Measurements from ENCODE around the gene EGF.

EGF gene

DNA sequence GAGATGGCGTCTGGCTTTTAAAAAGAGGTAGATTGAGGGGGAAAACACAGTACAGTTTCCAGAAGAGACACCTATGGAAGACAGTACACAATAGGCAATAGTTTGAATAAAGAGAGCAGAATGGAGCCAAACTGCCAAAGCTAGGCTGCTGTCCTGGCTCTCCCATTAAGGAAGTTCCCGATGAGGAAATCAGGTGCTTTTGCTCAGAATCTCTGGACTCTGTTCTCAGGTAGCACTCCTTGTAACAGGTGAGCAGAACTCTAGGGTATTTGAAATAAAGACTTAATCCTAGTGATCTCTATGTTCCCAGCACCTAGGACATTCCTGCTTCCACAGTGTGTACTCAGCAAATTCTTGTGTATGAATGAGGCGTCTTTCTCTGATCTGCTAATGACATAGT lies 1.6 kb downstream of the EGF start:
- no peak overlapping the region for H4K8ac ChIP-seq (ENCODE audit: low read depth, low read length)
- no peak overlapping the region for H3K18ac ChIP-seq (ENCODE audit: low read length)
- H3K4me2 ChIP-seq (ENCODE audit: low read length): no peak overlapping the region
- no peaks in the 10 kb centered on the region for H3K27me3 ChIP-seq (ENCODE audit: insufficient read depth, low read length)
- no peak overlapping the region for H4K12ac ChIP-seq (ENCODE audit: low read depth, low read length)
- no peak overlapping the region for H3K14ac ChIP-seq (ENCODE audit: low read length)
- no peak overlapping the region for H3K23ac ChIP-seq (ENCODE audit: low read length)
- no peak for DNase-seq
- H3K36me3 ChIP-seq (ENCODE audit: control insufficient read depth in 1 of 2, insufficient read depth in 2 of 2, low read length in 2 of 2): no peaks in the 10 kb centered on the region
- peaks cover 2% of the 10 kb centered on the region for H3K79me1 ChIP-seq (ENCODE audit: low read length)
- H3K4ac ChIP-seq (ENCODE audit: low read depth, low read length): no peak overlapping the region
- no peak overlapping the region for H2BK5ac ChIP-seq (ENCODE audit: low read depth, low read length, poor library complexity)
- no peaks in the 10 kb centered on the region for H3K9me3 ChIP-seq (ENCODE audit: insufficient read depth, low read depth, low read length)
- no peak overlapping the region for H2BK12ac ChIP-seq (ENCODE audit: low read length)
- H2AFZ ChIP-seq (ENCODE audit: insufficient read depth, low read length, poor library complexity): no peak overlapping the region
- no peak overlapping the region for H3K27ac ChIP-seq (ENCODE audit: low read depth, low read length)
- H3K4me1 ChIP-seq (ENCODE audit: control insufficient read depth in 1 of 2, insufficient read depth in 2 of 2, low read length in 2 of 2): peaks cover 3 to 7% of the 10 kb centered on the region in 2 experiments
- no CpG with 5 or more reads among the region's 3 CpGs for WGBS (ENCODE audit: extremely low coverage, insufficient coverage, insufficient read length)
- no peak overlapping the region for H2AK5ac ChIP-seq (ENCODE audit: low read length)
- H4K91ac ChIP-seq (ENCODE audit: low read depth, low read length): no peak overlapping the region
- no peak overlapping the region for H3K4me3 ChIP-seq (ENCODE audit: low read depth, low read length)
- H2BK120ac ChIP-seq (ENCODE audit: insufficient read depth, low read length, poor library complexity): no peak overlapping the region
- H3K79me2 ChIP-seq (ENCODE audit: control insufficient read depth, insufficient read depth, low read length, poor library complexity): no peaks in the 10 kb centered on the region
- H3K9ac ChIP-seq (ENCODE audit: low read length): no peak overlapping the region

DNA sequence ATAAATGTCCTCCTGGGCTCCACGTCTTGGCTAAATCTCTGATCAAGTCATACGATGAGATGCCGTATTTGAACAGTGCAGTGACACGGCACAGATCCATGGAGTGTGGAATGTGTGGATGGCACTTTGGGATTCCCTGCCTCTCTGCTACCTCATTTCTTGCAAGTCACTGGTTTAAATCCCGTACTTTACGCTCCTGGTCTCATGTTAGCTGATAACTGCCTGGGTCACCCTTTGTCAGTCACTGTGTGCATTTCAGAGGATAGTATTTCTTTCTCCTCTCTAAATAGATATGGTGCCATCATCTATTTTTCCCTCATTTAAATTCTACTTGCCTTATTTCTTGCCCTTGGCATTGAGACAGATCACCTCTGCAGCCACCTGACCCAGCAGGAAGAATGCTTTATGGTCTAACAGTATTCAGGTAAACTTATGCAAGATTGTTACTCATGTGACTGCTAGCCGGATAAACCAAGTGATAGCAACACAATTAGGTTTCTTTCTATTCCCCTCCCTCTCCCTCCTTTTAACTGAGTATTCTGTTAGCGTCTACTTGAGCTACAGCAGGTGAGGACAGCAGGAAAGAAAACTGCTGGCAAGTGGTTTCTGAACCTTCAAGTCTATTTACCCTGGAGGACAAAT lies 2.8 kb downstream of the EGF start:
- Histone ChIP-seq H2AFZ (ENCODE audit: insufficient read depth, low read length, poor library complexity) (no peak overlapping the region), H3K9me3 (ENCODE audit: insufficient read depth, low read depth, low read length) (no peaks in the 10 kb centered on the region), H3K27me3 (ENCODE audit: insufficient read depth, low read length) (no peaks in the 10 kb centered on the region), H3K9ac (ENCODE audit: low read length) (no peak overlapping the region), H3K23ac (ENCODE audit: low read length) (no peak overlapping the region), H2BK12ac (ENCODE audit: low read length) (no peak overlapping the region), H2BK5ac (ENCODE audit: low read depth, low read length, poor library complexity) (no peak overlapping the region), H4K8ac (ENCODE audit: low read depth, low read length) (no peak overlapping the region), H3K4ac (ENCODE audit: low read depth, low read length) (no peak overlapping the region), H3K18ac (ENCODE audit: low read length) (no peak overlapping the region), H3K36me3 (ENCODE audit: control insufficient read depth in 1 of 2, insufficient read depth in 2 of 2, low read length in 2 of 2) (no peaks in the 10 kb centered on the region), H4K12ac (ENCODE audit: low read depth, low read length) (no peak overlapping the region), H2AK5ac (ENCODE audit: low read length) (no peak overlapping the region), H3K4me3 (ENCODE audit: low read depth, low read length) (no peak overlapping the region), H2BK120ac (ENCODE audit: insufficient read depth, low read length, poor library complexity) (no peak overlapping the region), H3K14ac (ENCODE audit: low read length) (no peak overlapping the region), H3K79me1 (ENCODE audit: low read length) (peaks cover 2% of the 10 kb centered on the region), H3K79me2 (ENCODE audit: control insufficient read depth, insufficient read depth, low read length, poor library complexity) (no peaks in the 10 kb centered on the region), H3K4me2 (ENCODE audit: low read length) (no peak overlapping the region), H3K27ac (ENCODE audit: low read depth, low read length) (no peak overlapping the region), H3K4me1 (ENCODE audit: control insufficient read depth in 1 of 2, insufficient read depth in 2 of 2, low read length in 2 of 2) (peaks cover 3 to 7% of the 10 kb centered on the region in 2 experiments), H4K91ac (ENCODE audit: low read depth, low read length) (no peak overlapping the region)
- no peak for DNase-seq
- WGBS (ENCODE audit: extremely low coverage, insufficient coverage, insufficient read length): no CpG with 5 or more reads among the region's 8 CpGs

DNA sequence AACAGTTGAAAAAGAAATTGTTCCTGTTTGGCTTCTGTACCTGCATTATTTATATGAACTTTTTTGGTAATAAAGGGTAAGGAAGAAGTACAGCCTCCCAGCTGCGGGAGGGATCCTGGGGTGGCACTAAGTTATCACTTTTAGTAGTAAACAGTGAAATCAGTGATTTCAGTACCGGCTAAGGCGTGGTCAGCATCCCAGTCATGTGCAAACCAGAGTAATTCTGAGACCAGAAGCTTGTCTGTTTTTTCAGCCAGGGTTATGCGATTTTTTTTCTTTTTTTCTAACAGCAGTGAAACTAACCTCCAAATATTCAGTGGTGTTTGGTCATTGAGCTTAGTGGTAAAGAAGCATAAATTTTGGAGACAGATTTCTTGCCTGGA lies 3.3 kb downstream of the EGF start:
- H4K91ac ChIP-seq (ENCODE audit: low read depth, low read length): no peak overlapping the region
- WGBS (ENCODE audit: extremely low coverage, insufficient coverage, insufficient read length): no CpG with 5 or more reads among the region's 4 CpGs

DNA sequence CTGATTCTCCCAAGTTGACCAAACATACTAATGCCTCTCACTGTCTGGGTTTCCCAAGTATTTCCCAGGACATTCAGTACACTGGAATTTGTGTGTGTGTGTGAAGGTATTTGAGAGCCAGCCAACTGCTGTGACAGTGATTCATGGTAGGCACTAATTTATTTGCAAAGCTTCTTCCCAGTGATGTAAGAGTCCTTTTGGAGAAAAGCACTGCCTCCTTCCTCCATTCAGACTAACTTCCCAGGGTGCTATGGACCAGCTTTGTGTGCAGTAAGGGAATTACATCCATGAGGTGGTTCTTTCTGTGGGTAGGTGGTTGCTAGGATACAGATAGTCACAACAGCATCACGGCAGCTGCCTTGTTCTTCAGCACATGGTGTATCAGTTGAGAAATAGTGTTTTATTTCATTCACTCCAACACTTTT lies 8.7 kb downstream of the EGF start:
- peaks cover 0 to 2% of the 10 kb centered on the region in 2 experiments for H3K4me1 ChIP-seq (ENCODE audit: control insufficient read depth in 1 of 2, insufficient read depth in 2 of 2, low read length in 2 of 2)
- H2BK12ac ChIP-seq (ENCODE audit: low read length): no peak overlapping the region
- no peak overlapping the region for H4K8ac ChIP-seq (ENCODE audit: low read depth, low read length)
- H3K4me3 ChIP-seq (ENCODE audit: low read depth, low read length): no peak overlapping the region
- H3K9me3 ChIP-seq (ENCODE audit: insufficient read depth, low read depth, low read length): no peaks in the 10 kb centered on the region
- H2BK120ac ChIP-seq (ENCODE audit: insufficient read depth, low read length, poor library complexity): no peak overlapping the region
- no peaks in the 10 kb centered on the region for H3K79me2 ChIP-seq (ENCODE audit: control insufficient read depth, insufficient read depth, low read length, poor library complexity)
- H3K4me2 ChIP-seq (ENCODE audit: low read length): no peak overlapping the region
- H3K79me1 ChIP-seq (ENCODE audit: low read length): no peaks in the 10 kb centered on the region
- H3K18ac ChIP-seq (ENCODE audit: low read length): no peak overlapping the region
- no peaks in the 10 kb centered on the region for H3K27me3 ChIP-seq (ENCODE audit: insufficient read depth, low read length)
- no peak overlapping the region for H3K9ac ChIP-seq (ENCODE audit: low read length)
- no peak overlapping the region for H2BK5ac ChIP-seq (ENCODE audit: low read depth, low read length, poor library complexity)
- no peak overlapping the region for H4K12ac ChIP-seq (ENCODE audit: low read depth, low read length)
- no peak overlapping the region for H3K27ac ChIP-seq (ENCODE audit: low read depth, low read length)
- H3K4ac ChIP-seq (ENCODE audit: low read depth, low read length): no peak overlapping the region
- DNase-seq: peak; percentile 8 to 14
- H3K23ac ChIP-seq (ENCODE audit: low read length): no peak overlapping the region
- no peak overlapping the region for H3K14ac ChIP-seq (ENCODE audit: low read length)
- no peak overlapping the region for H2AK5ac ChIP-seq (ENCODE audit: low read length)
- no peak overlapping the region for H2AFZ ChIP-seq (ENCODE audit: insufficient read depth, low read length, poor library complexity)
- no CpG with 5 or more reads among the region's 1 CpG for WGBS (ENCODE audit: extremely low coverage, insufficient coverage, insufficient read length)
- H4K91ac ChIP-seq (ENCODE audit: low read depth, low read length): no peak overlapping the region
- no peaks in the 10 kb centered on the region for H3K36me3 ChIP-seq (ENCODE audit: control insufficient read depth in 1 of 2, insufficient read depth in 2 of 2, low read length in 2 of 2)

More for the DNA sequence above, 3.3 kb downstream of the EGF start:
- no peak overlapping the region for H3K18ac ChIP-seq (ENCODE audit: low read length)
- H2BK5ac ChIP-seq (ENCODE audit: low read depth, low read length, poor library complexity): no peak overlapping the region
- H2BK12ac ChIP-seq (ENCODE audit: low read length): no peak overlapping the region
- no peak overlapping the region for H3K14ac ChIP-seq (ENCODE audit: low read length)
- no peaks in the 10 kb centered on the region for H3K9me3 ChIP-seq (ENCODE audit: insufficient read depth, low read depth, low read length)
- H3K23ac ChIP-seq (ENCODE audit: low read length): no peak overlapping the region
- H3K9ac ChIP-seq (ENCODE audit: low read length): no peak overlapping the region
- no peak overlapping the region for H3K27ac ChIP-seq (ENCODE audit: low read depth, low read length)
- no peak overlapping the region for H2AK5ac ChIP-seq (ENCODE audit: low read length)
- no peak overlapping the region for H3K4me2 ChIP-seq (ENCODE audit: low read length)
- H3K36me3 ChIP-seq (ENCODE audit: control insufficient read depth in 1 of 2, insufficient read depth in 2 of 2, low read length in 2 of 2): no peaks in the 10 kb centered on the region
- no peak for DNase-seq
- H3K27me3 ChIP-seq (ENCODE audit: insufficient read depth, low read length): no peaks in the 10 kb centered on the region
- H4K12ac ChIP-seq (ENCODE audit: low read depth, low read length): no peak overlapping the region
- H3K79me2 ChIP-seq (ENCODE audit: control insufficient read depth, insufficient read depth, low read length, poor library complexity): no peaks in the 10 kb centered on the region
- H3K4me3 ChIP-seq (ENCODE audit: low read depth, low read length): no peak overlapping the region
- no peak overlapping the region for H2BK120ac ChIP-seq (ENCODE audit: insufficient read depth, low read length, poor library complexity)
- H4K8ac ChIP-seq (ENCODE audit: low read depth, low read length): no peak overlapping the region
- H3K4me1 ChIP-seq (ENCODE audit: control insufficient read depth in 1 of 2, insufficient read depth in 2 of 2, low read length in 2 of 2): peaks cover 3 to 7% of the 10 kb centered on the region in 2 experiments
- H2AFZ ChIP-seq (ENCODE audit: insufficient read depth, low read length, poor library complexity): no peak overlapping the region
- no peak overlapping the region for H3K4ac ChIP-seq (ENCODE audit: low read depth, low read length)
- H3K79me1 ChIP-seq (ENCODE audit: low read length): peaks cover 2% of the 10 kb centered on the region

Data from trophoblast cell (in vitro differentiated cells and primary cell).